Stimulated activated naive CD8-positive, alpha-beta T cell treated with anti-CD3 and anti-CD28 coated beads, Interleukin-15, Interleukin-2, amounts not matched to agents 100 U/mL and 50 U/mL, for 24 hours (primary cell): ENCODE results near the gene TRIO.

Experiments used
- ATAC-seq: fragments of 150-1000 bp; cut with Tn5 transposase; one replicate; pipeline ENCODE4 v1.10.0; 2021
- DNase-seq: peaks from one replicate; pipeline ENCODE4 v3.0.0; 2021

TRIO gene

DNA sequence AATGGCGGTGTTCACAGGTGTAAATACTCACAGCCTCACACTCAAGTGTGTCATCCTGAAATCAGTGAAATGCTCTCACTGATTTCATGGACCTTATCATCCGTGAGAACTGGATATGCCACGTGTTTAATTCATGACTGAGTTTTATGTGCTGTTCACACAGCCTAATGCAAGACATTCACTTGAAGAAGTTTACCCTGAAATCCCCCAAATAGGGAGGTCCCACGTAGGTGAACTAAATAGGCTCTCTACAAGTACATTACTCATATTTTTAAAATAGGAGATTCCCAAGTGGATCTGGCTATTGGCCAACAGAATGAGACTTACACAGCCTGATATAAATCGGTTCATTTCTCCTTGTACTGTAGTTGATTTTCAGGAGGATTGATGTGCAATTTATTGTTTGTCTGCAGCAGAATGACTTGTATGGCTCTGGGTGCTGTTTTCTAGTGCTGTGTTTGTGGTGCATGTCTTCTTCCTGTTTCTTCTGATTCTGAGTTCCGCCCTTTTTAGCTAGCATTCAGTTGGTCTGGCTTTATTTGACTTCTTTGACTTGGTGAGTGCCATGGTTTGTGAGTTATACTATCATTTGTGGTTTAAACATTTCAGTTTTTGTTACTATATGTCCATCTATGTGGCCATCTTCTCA, 25.1 kb downstream of the TRIO start:
- DNase-seq (no peak), ATAC-seq (no peak)

DNA sequence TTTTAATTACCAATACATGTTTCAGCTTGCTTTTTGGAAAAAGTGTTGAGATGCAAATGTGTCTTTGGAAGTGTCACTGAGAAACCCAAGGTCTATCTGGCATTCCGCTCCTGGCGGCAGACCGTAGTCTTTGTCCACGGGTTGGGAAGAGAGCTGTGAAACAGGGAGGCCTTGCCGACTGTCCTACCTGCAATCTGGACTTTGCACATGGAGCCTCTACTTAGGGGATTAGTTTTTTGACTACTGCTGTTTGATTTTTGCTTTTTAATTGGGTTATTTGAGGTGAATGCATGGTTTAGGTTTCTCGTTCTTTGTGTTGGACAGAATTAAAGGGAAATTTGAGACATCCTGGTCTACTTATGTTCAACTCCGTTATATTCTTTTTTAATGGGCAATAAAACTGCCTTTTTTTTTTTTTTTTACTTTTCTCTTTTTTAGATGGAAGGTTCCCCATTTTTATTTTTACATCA, 25.7 kb downstream of the TRIO start:
- ATAC-seq (no peak), DNase-seq (no peak)

DNA sequence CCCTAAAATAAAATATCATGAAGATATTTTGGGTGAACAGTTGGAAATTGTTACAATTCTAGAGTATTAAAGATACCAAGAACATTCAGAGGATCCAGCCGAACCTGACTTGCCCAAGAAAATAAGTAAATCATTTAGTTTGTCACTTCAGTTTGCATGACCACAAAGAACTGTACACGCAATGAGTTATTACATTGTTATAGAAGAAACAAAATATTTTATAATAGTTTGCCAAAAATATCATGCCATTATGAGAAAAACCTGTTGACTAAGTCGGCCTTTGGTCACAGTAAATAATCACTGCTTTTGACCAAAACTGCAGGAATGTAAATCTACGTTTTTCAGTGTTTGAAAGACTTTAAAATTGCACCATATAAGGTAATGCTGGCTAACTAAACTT, 27.9 kb downstream of the TRIO start:
- no peak for DNase-seq
- ATAC-seq, result no peak

DNA sequence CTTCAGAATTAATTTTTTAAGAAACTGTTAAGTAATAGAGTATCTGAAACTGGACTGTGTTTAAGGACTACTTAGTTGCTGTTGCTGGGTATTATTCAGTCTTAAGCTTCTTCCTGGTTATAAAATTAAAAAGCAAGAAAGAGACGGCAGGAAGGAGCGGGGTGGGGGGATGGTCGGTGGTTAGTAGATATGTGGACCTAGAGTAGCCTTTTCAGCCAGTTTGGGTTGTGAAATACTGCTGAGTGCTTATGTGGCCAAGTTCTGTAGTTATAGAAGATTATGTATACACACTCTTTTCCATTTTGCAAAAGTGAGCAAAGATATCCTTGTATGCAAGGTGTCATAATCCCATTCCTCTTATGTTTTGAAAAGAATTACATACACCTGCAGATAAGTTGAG, 28.5 kb downstream of the TRIO start:
- ATAC-seq, result no peak
- no peak for DNase-seq

DNA sequence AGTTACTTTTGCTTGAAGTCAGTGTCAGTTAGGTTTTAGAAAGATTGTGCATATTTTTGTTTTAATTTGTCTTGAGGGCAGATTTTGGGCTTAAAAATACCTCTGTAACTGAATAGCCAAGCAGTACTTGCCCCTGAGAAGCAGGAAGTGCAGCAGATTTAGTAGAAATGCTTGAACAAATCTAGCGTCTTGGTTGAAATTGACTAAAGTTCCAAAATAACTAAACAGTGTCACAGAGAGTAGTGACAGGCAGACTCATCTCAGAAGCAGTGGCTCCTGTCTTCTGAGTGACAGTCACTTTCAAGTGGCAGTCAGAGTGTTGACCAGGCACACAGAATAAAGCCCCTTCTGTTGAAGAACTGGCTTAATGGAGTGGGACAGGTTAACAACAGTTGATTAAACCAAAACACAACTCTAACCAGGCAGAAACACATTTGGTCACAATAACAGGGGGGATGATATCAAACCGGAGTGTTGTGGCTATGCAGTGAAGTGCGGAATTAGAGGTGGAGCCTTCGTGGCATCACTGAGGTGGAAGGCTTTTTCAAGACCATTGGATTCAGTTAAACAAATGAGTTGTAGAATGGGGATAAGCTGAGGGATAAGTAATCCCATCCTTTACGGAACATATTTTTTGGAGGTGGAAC, 29.1 kb downstream of the TRIO start:
- ATAC-seq, result peak; percentile 28
- DNase-seq, result no peak

DNA sequence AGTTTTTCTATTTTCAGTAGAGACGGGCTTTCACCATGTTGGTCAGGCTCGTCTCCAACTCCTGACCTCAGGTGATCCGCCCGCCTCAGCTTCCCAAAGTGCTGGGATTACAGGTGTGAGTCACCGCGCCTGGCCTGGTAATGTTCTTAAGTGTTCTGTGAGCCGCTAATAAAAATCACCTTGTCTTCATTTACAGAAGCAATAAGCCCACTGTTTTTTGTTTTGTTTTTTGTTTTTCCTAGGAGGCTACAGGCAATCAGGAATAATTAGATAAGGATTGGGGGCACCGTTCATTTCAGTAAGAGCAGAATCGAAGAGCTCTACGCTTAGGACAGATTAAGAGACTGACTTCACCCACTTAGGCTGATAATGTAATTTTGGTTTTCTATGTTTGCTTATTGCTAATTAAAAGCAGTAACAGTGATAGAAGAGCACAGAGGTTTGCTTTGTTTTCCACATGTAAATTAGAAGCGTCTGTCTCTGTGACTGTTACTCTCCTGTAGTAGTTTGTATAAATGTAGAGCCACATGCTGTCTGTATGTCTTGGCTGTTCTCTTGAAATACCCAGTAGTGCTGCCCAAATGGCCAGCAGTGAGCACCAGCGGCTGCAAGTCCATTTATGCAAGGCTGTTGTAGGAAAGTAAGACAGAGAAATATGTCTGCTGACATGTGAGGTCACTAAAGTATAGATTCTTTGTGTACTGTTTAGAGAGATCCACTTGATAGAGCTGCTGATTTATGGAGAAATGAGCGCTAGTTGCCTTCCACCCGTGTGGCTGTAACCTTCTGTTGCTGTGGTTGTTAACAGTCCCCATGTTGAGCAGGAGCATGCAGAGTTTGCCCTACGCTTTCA, 30.5 kb downstream of the TRIO start:
- DNase-seq, result no peak
- ATAC-seq, result no peak

DNA sequence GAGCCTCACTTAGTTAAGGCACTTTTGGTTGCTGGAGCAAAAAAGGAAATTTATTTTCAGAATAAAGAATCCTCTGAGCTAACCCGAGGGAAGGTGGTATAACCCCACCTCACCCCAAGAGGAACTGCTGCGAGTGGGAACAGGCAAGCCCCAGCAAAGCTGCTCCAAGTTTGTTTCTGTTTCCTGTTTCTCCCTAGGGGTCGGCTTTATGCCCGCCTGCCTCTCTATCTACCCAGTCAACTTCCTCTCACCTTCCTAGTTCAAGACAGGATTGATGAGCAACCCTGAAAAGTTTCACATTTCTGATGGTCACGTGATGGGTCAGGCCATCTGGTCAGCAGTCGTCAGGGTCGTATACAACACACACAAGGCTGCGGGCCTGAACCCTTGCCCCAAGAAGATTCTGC, 31.1 kb downstream of the TRIO start:
- ATAC-seq (no peak), DNase-seq (no peak)

DNA sequence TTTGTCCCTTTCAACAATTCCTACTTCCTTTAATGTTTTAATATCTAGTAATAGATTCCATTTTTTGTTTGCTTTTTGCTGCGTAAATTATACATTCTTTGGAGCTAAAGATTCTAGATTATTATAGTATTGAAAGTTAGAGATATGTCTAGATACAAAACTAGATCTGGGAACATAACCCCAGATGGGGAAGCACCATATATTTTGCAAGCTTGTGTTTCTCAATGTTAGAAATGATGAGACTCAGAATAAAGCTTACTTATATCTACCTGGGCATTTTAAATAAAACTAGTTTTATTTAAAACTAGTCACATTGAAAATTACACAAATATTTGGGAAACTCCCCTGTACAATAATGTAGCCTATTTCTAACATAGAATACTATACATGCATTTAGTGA, 32.2 kb downstream of the TRIO start:
- no peak for DNase-seq
- no peak for ATAC-seq

DNA sequence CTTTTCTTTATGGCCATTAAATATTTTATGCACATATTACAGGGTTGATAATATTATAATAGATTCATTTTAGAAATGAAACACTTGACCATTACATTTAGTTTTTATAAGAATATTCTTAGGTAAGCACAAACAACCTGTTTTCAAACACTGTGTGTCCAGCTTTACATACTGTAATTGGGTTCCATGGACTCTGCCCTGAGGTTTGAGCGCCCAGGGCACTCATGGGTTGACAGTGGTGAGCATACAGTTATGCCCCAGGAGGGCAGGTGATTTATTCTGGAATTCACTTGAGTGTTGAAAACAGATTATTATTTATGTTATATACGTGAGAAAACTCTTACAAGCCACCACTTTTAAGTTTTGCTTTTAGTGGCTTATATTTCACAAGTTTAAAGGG, 33.7 kb downstream of the TRIO start:
- no peak for DNase-seq
- ATAC-seq, result no peak

DNA sequence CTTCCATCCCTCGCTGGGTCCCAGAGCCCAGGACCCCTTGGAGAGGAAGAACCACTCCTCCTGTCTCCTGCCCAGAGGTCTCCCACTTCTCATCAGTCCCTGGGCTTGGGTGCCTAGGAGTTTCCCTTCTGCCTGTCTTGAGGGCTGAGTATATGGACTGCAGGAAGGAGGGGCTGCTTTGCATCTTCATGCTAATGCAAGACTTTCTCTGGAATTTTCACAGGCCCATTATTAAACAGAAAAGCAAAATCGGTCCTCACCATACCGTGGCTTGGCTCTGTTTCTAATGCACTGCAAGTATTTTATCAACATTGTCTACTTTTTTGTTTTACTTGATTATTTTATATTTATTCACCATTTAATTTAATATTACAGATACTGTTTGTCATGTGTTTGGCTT, 34.5 kb downstream of the TRIO start:
- no peak for DNase-seq
- ATAC-seq, result no peak

DNA sequence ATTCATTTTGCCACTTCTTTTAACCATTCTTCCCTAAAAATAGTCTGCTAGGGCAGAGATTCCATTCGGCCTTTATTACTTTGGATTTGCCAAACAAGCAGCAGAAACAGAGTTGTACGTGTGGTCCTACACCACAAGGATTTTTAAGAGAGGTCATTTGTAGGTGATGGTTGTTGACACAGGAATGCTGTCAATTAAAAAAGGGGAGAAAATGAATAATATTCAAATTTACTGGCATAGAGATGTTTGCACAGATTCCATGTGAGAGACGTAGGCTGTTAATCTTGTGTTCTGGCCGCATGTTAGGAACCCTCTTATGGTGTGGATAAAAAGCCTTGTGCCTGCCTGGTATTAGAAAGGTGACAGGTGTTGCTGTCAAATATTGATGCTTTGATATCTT, 34.9 kb downstream of the TRIO start:
- DNase-seq (no peak), ATAC-seq (no peak)

DNA sequence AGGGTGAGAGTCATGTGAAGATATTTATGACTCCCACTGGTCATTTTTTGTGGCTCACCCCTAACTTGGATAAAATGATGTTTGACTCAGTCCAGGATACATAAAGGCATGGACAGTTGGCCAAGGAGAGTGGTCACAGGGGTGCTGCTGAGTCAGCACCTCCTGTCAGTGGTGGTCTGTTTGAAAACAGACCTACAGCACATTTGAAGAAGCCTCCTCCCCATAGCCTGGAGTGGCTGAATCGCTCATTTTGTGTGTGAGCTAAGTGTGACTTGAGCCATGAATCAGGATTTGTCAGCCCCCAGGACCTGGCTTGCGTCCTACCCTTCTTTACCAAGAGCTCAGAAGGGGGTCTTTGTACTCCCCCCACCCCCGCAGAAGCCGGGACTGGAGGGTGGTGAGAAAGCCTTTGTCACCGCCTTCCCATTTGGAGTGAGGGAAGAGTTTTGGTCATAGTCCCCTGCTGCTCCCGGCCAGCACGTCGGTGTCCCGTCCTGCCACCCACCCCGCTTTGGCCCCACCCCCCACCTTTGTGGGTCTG, 35.6 kb downstream of the TRIO start:
- ATAC-seq (no peak), DNase-seq (no peak)

DNA sequence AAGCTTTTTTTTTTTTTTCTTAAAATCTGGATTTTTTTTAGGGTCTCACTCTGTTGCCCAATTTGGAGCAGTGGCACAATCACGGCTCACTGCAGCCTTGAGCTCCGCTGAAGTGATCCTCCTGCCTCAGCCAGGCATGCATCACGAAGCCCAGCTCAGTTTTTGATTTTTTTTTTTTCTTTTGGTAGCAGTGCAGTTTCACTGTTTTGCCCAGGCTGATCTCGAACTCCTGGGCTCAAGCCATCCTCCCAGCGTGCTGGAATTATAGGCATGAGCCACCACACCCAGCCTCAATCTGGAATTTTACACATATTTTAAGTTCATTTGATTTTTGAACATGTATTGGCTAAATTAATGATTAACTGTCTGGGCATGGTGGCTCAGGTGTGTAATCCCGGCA, 36.3 kb downstream of the TRIO start:
- ATAC-seq (no peak), DNase-seq (no peak)

DNA sequence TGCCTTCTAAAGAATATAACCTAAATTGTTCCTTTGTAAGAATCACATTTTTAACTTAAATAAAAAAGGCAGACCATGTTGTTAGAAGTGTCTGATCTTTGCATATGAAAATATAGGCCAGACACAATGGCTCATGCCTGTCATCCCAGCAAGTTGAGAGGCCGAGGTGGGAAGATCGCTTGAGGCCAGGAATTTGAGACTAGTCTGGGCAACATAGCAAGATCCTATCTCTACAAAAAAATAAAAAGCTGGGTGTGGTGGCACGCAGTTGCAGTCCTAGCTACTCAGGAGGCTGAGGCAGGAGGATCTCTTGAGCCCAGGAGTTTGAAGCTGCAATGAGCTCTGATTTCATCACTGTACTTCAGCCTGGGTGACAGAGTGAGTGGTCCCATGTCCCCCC, 37.3 kb downstream of the TRIO start:
- no peak for ATAC-seq
- no peak for DNase-seq

DNA sequence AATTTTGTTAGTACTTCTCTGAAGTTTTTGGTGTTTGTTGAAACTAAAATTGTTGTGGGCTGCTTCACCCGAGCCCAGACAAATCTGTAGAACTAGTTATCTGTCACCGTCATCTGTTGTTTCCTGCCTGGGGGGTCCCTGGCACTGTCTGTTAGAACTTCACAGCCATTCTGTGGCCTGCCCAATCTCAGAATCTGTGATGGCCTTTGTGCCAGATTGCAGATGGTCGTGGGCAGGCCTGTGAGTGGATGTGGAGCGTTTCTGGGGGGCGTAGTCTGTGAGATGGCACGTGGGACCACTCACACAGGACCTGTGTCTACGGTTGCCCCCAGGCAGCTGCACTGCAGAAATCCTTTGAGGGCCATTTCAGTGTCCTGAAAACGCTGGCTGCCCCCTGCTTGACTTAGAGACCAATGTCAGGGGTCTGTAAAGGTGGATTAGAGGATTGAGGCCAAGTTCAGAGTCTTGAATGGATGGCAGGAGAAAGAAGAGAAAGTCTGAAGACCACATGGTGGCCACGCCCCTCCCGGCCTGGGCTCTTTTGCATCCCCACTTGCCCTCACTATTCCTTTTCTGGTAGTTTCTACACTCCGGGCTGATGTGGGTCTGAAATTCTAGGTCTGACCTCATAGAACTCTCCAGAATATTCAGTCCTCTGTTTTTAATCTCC, 38.3 kb downstream of the TRIO start:
- no peak for ATAC-seq
- no peak for DNase-seq

DNA sequence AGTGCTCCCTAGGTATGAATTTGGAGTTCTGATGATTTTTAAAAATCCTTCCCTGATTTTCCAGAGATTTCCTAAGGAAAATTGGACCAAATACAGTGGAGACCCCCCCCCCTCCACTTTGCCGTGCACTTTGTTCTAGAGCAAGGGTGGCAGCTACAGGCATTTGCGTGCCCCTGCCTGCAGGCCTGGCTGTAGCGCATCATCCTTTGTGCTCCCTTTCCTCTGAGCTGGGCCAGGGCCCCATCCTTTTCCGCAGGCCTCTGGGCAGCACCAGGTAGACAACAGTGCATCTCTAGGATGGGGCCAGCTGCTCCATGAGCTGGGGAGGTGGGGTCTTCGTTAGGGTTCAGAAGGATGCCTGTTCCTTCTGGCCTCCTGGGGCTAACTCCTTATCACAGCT, 39.6 kb downstream of the TRIO start:
- no peak for DNase-seq

DNA sequence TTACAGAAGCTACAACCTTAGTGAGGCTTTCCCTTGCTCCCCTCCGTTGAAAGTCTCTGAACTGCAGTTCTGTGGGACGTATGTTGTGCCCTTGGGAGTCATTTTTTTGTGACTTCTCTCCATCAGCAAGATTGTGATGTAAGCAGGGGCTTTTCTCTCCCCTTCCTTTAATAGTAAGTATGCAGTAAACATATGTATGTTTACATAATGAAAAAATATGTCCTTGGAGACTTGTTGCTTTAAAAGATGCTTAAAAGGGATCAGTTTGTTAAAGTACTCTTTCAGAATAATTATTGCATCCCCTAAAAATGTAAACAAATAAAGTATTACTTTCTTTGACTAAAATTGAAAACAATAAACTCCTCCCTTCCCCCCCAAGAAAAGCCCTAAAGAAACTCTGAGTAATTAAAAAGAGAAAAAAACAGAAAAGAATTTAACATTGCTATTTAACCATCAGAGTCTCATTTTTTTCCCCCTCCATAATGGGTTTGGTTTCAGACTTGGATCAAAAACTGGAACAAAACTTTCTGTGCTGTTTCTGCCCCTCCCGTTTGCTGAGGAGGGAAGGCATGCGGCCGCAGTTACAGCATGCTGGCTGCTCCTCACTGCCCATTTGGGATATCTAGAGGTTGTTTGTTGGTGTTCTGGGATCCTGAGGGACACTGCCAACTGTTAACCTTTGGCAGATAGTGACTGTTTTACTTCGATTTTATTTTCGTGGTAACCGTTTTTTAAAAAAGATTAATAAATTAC, 40.2 kb downstream of the TRIO start:
- DNase-seq (no peak), ATAC-seq (no peak)

More for the DNA sequence above, 39.6 kb downstream of the TRIO start:
- ATAC-seq, result no peak

DNA sequence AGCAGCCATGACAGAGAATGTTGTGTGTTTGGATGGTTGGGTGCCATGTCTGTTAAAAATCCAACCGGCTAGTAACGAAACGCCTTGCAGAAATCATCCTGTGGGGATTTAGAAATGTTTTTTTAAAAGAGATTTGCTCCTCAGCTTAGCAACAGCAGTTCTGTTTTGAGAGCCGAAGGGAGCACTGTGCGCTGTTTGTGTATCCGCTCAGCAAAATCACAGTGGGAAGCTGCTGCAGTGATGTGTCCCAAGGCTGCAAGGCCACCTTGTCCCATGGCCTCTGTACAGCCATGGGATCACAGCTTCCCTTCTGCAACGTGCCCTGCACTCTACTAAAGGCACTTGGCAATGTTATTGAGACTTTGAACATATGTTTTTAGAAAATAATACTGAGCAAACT, 40.9 kb downstream of the TRIO start:
- DNase-seq, result no peak
- no peak for ATAC-seq

DNA sequence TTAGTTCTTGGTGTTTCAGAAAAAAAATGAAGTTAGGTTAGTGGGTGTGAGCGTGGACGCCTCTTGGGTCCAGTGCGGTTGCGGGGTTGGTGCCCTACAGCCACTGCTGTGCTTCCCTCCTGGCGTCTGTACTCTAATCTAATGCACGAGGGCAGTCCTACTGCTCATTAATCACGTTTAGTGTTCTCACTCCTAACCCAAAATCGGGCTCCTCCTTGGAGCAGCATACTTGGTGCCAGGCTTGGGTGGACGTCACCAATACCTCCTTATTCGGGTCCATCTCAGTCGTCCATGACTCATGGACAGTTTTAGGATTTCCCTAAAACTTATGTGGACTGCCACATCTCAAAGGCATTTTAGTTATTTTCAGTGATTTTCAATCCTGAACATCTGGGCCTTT, 41.6 kb downstream of the TRIO start:
- no peak for ATAC-seq
- no peak for DNase-seq

DNA sequence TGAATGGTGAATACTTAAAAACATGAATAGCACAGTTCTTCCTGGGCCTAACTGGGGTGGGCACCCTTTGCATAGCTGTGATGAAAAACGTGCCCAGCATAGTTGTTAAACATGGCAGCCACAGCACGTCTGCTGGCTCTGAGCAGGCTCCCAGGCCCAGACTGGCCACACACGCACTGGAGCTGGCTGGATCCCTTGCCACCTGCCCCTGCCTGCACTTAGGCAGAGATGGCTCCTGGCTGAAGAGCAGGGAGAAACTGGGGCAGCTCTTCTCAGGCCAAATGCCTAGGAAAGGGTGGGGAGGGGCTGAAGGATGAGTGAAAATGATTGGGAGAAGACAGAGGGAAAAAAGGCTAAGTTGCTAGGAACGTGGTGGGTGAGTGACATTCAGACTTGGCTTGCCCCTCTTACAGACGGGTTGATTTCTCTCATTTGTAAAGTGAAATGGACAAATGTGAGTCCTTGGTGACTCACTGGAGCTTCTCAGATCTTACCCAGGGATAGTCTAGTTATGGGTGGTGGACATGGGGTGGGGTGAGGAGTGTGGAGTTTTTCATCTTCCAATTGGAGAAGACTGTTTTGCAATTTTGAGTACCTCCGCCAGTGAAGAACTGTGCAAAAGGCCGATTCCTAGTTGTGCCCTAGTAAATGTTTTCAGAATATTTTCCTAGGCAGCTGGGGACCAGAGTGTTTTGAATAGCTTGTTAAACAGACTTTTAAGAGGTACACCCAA, 42.4 kb downstream of the TRIO start:
- DNase-seq (no peak), ATAC-seq (no peak)
